ENCODE results near the gene DLGAP5. TPM values are rescaled to one million over a fixed set of nuclear protein-coding genes. Genes with fewer than 3 reads are reported as not detected.

DLGAP5 gene
- total RNA-seq, 3 donors from 2014 or later, result under 0.01 to 1.8 (median 0.15) TPM

DNA sequence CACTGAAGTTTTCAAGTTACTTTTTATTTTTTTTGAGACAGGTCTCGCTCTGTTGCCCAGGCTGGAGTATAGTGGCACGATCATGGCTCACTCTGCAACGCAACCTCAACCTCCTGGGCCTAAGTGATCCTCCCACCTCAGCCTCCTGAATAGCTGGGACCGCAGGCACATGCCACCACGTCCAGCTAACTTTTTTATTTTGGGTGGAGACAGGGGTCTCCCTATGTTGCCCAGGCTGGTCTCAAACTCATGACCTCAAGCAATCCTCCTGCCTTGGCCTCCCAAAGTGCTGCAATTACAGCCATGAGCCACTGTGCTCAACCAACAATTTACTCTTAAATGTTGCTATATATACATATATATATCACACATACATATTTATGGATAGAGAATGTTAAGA is 89.7 kb downstream of the DLGAP5 start:
- intact Hi-C loops (cut with DNase I; ENCODE audit: low total_unique reads), result no loop called here
- Histone ChIP-seq H3K4me1 (peaks cover 10 to 40% of the 10 kb centered on the region in 2 donors), H3K9me3 (no peaks in the 10 kb centered on the region), H3K36me3 (no peaks in the 10 kb centered on the region), H3K27ac (peak overlapping the region; percentile 97 to 99), H3K4me3 (no peak overlapping the region), H3K27me3 (no peaks in the 10 kb centered on the region)
- no peak for DNase-seq (ENCODE audit: low spot score in 2 of 2)
- no peak for TF ChIP-seq POLR2AphosphoS5 (IDR thresholded peaks at IDR 0.05)
- TF ChIP-seq CTCF (IDR thresholded peaks at IDR 0.05), result no peak
- TF ChIP-seq POLR2A (IDR thresholded peaks at IDR 0.05), result no peak

GRCh38 chr14:55099756-55100155 is 91.6 kb downstream of the DLGAP5 start:
- DNase-seq (ENCODE audit: low spot score in 2 of 2), result no peak
- Histone ChIP-seq H3K9me3 (no peaks in the 10 kb centered on the region), H3K36me3 (no peaks in the 10 kb centered on the region), H3K27me3 (no peaks in the 10 kb centered on the region), H3K4me3 (no peak overlapping the region), H3K27ac (peak overlapping the region; percentile 21 to 97), H3K4me1 (peaks cover 10 to 37% of the 10 kb centered on the region in 2 donors)
- intact Hi-C loops (cut with DNase I; ENCODE audit: low total_unique reads), result no loop called here
- TF ChIP-seq CTCF (IDR thresholded peaks at IDR 0.05) (no peak), POLR2AphosphoS5 (IDR thresholded peaks at IDR 0.05) (peak in 1 of 3 donors; percentile 20)

DNA sequence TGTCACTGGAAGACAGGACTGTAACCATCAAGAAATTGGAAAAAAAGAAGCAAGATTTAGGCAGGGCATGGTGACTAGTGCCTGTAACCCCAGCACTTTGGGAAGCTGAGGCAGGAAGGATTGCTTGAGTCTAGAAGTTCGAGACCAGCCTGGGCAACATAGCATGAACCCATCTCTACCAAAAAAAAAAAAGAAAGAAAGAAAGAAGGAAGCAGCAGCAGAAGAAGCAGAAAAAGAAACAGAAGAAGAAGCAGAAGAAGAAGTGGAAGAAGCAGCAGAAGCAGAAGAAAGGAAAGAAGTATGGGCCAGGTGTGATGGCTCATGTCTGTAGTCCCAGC is 92.9 kb downstream of the DLGAP5 start:
- Histone ChIP-seq H3K9me3 (no peaks in the 10 kb centered on the region), H3K27me3 (no peaks in the 10 kb centered on the region), H3K4me3 (no peak overlapping the region), H3K27ac (peak overlapping the region; percentile 68 to 97), H3K36me3 (no peaks in the 10 kb centered on the region), H3K4me1 (peaks cover 3 to 28% of the 10 kb centered on the region in 2 donors)
- DNase-seq (ENCODE audit: low spot score in 2 of 2), result no peak
- intact Hi-C loops (cut with DNase I; ENCODE audit: low total_unique reads), result no loop called here
- TF ChIP-seq POLR2AphosphoS5 (IDR thresholded peaks at IDR 0.05), result no peak
- no peak for TF ChIP-seq POLR2A (IDR thresholded peaks at IDR 0.05)
- TF ChIP-seq CTCF (IDR thresholded peaks at IDR 0.05), result no peak

Other genes with a start within 250 kb of the DLGAP5 start
- gene WDHD1, start 164.5 kb downstream of the DLGAP5 start, total RNA-seq, result 1 to 10 TPM; 1.8 to 3.5 (median 2.3) TPM
- 10 to 100 TPM; 16.0 to 23.3 (median 16.3) TPM for gene SOCS4, start 164.3 kb downstream of the DLGAP5 start, total RNA-seq
- gene MAPK1IP1L, start 139.9 kb downstream of the DLGAP5 start, total RNA-seq, result 10 to 100 TPM; 37.7 to 60.4 (median 39.4) TPM
- 100 to 1,000 TPM; 293 to 580 (median 571) TPM for gene LGALS3, start 62.3 kb downstream of the DLGAP5 start, total RNA-seq
- gene FBXO34, start 79.8 kb upstream of the DLGAP5 start, total RNA-seq, result 10 to 100 TPM; 31.8 to 56.5 (median 34.7) TPM
- gene ATG14, start 220.2 kb upstream of the DLGAP5 start, total RNA-seq, result 10 to 100 TPM; 14.6 to 28.0 (median 16.1) TPM
- not detected for gene TBPL2, start 249.0 kb upstream of the DLGAP5 start, total RNA-seq